Mucosa of rectum (tissue), 2 donors: ENCODE results near the gene PCNX1.

ENCODE experiments used
- H3K27ac ChIP-seq, 2 donors: one replicate each; pipeline ENCODE4 v1.7.0; 2013; ENCODE audit warnings: inconsistent platforms in 2 of 2, low read depth in 2 of 2, low read length in 2 of 2
- H3K27me3 ChIP-seq, 2 donors: one replicate each; pipeline ENCODE4 v1.7.0; 2013; ENCODE audit warnings: low read length in 2 of 2; ENCODE audit not compliant: control insufficient read depth in 2 of 2, insufficient read depth in 2 of 2
- H3K36me3 ChIP-seq, 2 donors: one replicate each; pipeline ENCODE4 v1.7.0; 2013; ENCODE audit warnings: low read length in 2 of 2; ENCODE audit not compliant: control insufficient read depth in 2 of 2, insufficient read depth in 2 of 2
- H3K4me1 ChIP-seq, 2 donors: one replicate each; pipeline ENCODE4 v1.7.0; 2013; ENCODE audit warnings: low read length in 2 of 2, mild to moderate bottlenecking in 1 of 2; ENCODE audit not compliant: control insufficient read depth in 2 of 2, insufficient read depth in 2 of 2
- H3K4me3 ChIP-seq, 2 donors: one replicate each; pipeline ENCODE4 v1.7.0; 2013; ENCODE audit warnings: low read length in 2 of 2
- H3K9ac ChIP-seq, 2 donors: one replicate each; pipeline ENCODE4 v1.7.0; 2013; ENCODE audit warnings: low read length in 2 of 2, low read depth in 1 of 2, mild to moderate bottlenecking in 1 of 2
- H3K9me3 ChIP-seq, 2 donors: one replicate each; pipeline ENCODE4 v1.7.0; 2013; ENCODE audit warnings: low read length in 2 of 2; ENCODE audit not compliant: control insufficient read depth in 2 of 2
- donor health status: healthy.
- donor health status: Normal muscosa, but diverticular disease.

PCNX1 gene

DNA sequence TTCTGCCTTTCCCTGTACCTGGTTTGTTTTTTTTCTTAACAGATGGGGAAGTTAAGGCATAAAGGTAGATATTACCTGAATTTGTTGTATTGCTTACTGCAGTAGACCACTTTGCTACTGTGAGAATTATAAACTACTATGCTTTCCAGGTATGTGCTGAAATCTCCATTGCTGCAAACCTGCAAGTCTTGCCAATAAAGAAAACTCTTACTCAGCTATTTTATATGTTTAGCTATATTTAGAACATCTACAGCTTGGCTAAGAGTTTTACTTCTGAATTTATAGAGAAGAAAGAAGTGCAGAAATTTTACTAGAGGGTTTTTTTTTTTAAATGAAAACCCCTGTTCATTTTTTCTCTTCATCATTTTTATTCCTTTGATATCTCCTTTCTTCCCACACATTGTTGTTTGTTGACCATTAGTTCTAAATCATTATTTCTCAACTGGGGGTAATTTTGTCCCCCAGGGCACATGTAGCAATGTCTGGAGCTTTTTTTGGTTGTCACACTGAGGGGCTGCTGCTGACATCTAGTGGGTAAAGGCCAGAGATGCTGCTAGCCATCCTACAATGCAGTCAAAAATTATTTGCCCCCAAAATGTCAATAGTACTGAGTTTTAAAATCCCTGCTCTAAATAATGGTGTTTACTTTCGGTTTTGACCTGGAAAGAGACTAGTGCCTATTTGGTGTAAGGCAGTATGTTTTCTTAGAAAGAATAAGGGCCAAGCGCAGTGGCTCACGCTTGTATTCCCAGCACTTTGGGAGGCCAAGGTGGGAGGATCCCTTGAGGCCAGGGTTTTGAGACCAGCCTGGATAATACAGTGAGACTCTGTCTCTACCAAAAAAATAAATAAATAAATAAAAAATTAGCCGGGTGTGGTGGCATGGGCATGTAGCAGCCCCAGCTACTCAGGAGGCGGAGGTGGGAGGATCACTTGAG is 48.6 kb downstream of the PCNX1 start:
- no peaks in the 10 kb centered on the region for H3K36me3 ChIP-seq

DNA sequence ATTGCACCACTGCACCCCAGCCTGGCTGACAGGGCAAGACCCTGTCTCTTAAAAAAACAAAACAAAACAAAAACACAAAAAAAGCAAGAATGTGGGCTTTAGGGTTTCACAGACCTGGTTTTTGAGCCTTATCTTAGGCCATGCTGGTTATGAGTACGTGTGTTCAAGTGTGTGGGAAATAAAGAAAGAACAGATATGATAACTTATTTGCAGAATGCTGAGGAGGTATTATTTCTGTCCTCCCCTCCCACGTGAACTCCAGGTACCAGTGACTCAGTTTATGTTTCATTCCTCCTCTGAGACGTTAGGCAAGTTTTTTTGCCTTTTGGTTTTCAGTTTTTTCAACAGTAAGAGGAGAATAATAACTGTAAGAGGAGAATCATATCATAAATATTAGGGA is 49.3 kb downstream of the PCNX1 start:
- no peaks in the 10 kb centered on the region for H3K4me1 ChIP-seq

More for the DNA sequence above, 48.6 kb downstream of the PCNX1 start:
- no peaks in the 10 kb centered on the region for H3K27me3 ChIP-seq
- no peaks in the 10 kb centered on the region for H3K4me1 ChIP-seq
- H3K9ac ChIP-seq, result no peak overlapping the region
- no peak overlapping the region for H3K4me3 ChIP-seq
- H3K27ac ChIP-seq, result no peak overlapping the region
- H3K9me3 ChIP-seq, result no peaks in the 10 kb centered on the region

DNA sequence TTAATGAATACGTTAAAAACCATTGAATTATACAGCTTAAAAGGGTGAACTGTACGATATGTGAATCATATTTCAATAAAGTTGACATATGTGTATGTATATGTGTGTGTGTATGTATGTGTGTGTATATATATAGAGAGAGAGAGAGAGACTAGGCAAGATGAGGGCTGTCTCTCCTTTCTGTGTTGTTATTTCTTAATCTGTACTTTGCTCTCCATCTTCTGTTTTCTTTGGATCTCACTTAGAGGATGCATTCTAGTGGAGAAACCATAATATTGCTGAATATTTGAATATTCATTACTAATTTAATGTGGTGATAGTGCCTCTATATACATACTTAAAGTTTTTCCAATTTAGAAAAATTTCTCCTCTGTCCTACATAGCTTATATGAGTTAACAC is 50.5 kb downstream of the PCNX1 start:
- Histone ChIP-seq H3K9me3 (no peaks in the 10 kb centered on the region), H3K27ac (no peak overlapping the region), H3K9ac (no peak overlapping the region), H3K4me3 (no peak overlapping the region), H3K36me3 (peaks cover 0 to 2% of the 10 kb centered on the region in 2 donors), H3K4me1 (no peaks in the 10 kb centered on the region), H3K27me3 (no peaks in the 10 kb centered on the region)

More for the DNA sequence above, 49.3 kb downstream of the PCNX1 start:
- Histone ChIP-seq H3K27ac (no peak overlapping the region), H3K4me3 (no peak overlapping the region), H3K9ac (no peak overlapping the region), H3K36me3 (no peaks in the 10 kb centered on the region), H3K27me3 (no peaks in the 10 kb centered on the region), H3K9me3 (no peaks in the 10 kb centered on the region)

DNA sequence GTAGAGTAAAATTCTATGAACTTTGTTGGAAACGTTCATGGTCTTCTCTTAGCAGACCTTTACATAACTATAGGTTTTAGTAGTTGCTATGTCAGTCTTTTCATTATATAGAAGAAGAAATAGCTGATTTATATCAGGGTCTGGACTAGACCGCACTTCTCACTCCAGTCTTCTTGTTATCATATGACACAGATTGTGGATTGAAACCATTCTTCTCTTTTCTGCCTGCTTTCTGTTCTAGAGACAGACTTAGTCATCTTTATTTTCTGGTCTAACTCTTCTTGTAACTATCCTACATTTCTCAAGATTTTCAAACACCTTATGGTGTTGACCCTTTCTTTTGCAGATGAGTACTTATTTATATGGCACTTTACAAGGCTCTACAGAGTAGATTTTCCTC is 55.7 kb downstream of the PCNX1 start:
- no peak overlapping the region for H3K9ac ChIP-seq
- no peak overlapping the region for H3K27ac ChIP-seq
- H3K9me3 ChIP-seq, result no peaks in the 10 kb centered on the region
- peaks cover 0 to 4% of the 10 kb centered on the region in 2 donors for H3K36me3 ChIP-seq
- H3K27me3 ChIP-seq, result no peaks in the 10 kb centered on the region
- H3K4me1 ChIP-seq, result no peaks in the 10 kb centered on the region
- no peak overlapping the region for H3K4me3 ChIP-seq

DNA sequence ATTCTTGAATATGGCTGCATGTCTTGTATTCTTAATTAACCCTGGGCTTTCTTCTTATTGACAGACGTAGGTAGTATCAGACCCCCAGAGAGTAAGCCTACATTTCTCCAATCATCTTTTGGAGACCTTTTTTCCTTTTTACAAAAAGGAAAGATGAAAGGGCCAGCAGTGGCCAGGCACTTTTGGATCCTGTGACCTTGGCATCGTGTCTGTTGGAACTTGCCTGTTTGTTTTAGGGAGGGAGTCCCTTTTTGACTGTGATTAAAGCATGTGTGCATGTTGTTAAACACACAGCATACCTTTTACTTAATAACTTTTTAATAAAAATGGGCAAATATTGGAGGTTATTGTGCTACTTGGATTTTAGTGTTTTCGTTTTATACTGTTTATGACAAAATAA is 57.2 kb downstream of the PCNX1 start:
- no peaks in the 10 kb centered on the region for H3K4me1 ChIP-seq
- peaks cover 4% of the 10 kb centered on the region in 2 donors for H3K36me3 ChIP-seq
- no peaks in the 10 kb centered on the region for H3K27me3 ChIP-seq
- H3K4me3 ChIP-seq, result no peak overlapping the region
- H3K9ac ChIP-seq, result no peak overlapping the region
- H3K9me3 ChIP-seq, result no peaks in the 10 kb centered on the region
- H3K27ac ChIP-seq, result no peak overlapping the region

DNA sequence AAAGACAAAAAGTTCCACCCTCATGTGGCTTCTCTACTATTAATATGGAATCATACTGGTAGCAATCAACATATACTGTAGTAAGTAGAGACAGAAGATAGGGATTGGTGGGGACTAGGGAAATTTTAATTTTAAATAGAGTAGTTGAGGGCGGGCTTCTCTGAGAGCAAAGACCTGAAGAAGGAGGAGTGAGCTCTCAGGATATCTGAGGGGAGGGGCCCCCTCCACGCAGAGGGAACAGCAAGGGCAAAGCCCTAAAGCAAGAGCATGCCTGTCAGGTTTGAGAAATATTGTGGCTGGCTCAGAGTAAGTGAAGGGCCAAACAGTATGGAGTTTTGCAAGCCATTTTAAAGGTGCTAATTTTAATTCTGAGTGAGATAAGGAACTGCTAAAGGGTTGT is 64.3 kb downstream of the PCNX1 start:
- no peak overlapping the region for H3K27ac ChIP-seq
- H3K27me3 ChIP-seq, result no peaks in the 10 kb centered on the region
- H3K9me3 ChIP-seq, result no peaks in the 10 kb centered on the region
- H3K4me3 ChIP-seq, result no peak overlapping the region
- H3K9ac ChIP-seq, result no peak overlapping the region
- peaks cover 0 to 9% of the 10 kb centered on the region in 2 donors for H3K36me3 ChIP-seq
- H3K4me1 ChIP-seq, result no peaks in the 10 kb centered on the region

DNA sequence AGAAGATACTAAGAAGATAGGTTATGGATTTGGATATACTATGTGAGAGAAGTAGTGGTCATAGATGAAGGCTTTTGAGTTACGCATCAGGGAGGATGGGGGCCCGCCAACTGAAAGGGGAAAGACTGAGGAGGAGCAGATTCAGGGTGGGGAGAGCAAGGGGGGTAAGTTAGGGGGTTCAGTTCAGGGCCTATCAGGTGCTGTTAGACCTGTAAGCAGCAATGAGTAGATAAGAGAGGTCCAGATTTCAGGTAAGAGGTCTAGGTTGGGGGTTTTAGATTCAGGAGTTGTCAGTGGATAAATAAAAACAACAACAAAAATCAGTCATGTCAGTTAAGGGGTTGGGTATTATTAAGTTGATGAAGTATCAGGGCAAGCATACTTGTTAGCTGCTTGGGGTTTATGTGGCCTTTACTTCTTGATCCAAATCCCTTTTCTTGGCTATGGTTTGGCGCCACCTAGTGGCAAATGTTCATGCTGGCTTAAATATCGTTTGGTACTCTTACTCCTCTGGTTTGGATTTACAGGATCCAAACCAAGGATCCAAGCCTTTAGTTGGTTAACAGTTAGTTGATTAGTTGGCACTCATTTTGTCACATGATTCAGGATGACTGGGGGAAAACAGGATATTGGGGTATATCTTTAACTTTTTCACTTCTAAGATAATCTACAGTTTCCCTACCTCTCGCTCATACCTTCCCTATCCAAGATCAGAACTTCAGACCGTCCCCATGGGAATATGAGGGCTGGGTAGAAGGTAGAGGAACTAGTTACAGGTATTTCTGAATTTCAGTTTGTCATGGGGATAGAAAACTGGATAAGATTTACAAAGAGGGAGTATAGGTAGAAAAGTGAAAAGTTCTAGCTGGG is 65.1 kb downstream of the PCNX1 start:
- Histone ChIP-seq H3K9ac (no peak overlapping the region), H3K27ac (no peak overlapping the region)

DNA sequence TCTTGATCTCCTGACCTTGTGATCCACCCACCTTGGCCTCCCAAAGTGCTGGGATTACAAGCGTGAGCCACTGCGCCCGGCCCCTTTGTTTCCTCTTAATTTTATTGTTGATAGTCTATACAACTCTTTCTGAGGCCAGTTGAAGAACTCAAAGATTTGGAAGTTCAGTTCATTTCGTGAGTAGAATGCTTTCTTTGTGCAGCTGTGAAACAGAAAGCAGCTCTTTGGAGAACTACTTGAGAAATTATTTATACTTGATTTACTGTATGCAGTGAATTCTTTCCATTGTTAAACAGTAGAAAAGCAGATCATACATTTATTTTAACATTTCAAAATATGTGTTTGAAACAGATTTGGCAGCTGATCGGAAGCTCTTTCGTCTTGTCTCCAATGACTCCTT is 69.3 kb downstream of the PCNX1 start:
- Histone ChIP-seq H3K36me3 (peaks cover 17% of the 10 kb centered on the region in 2 donors), H3K27me3 (no peaks in the 10 kb centered on the region), H3K4me1 (no peaks in the 10 kb centered on the region), H3K4me3 (no peak overlapping the region), H3K9me3 (no peaks in the 10 kb centered on the region), H3K9ac (no peak overlapping the region), H3K27ac (no peak overlapping the region)

More for the DNA sequence above, 65.1 kb downstream of the PCNX1 start:
- H3K4me1 ChIP-seq, result no peaks in the 10 kb centered on the region
- H3K9me3 ChIP-seq, result no peaks in the 10 kb centered on the region
- no peaks in the 10 kb centered on the region for H3K27me3 ChIP-seq
- no peak overlapping the region for H3K4me3 ChIP-seq
- H3K36me3 ChIP-seq, result peaks cover 5 to 15% of the 10 kb centered on the region in 2 donors

DNA sequence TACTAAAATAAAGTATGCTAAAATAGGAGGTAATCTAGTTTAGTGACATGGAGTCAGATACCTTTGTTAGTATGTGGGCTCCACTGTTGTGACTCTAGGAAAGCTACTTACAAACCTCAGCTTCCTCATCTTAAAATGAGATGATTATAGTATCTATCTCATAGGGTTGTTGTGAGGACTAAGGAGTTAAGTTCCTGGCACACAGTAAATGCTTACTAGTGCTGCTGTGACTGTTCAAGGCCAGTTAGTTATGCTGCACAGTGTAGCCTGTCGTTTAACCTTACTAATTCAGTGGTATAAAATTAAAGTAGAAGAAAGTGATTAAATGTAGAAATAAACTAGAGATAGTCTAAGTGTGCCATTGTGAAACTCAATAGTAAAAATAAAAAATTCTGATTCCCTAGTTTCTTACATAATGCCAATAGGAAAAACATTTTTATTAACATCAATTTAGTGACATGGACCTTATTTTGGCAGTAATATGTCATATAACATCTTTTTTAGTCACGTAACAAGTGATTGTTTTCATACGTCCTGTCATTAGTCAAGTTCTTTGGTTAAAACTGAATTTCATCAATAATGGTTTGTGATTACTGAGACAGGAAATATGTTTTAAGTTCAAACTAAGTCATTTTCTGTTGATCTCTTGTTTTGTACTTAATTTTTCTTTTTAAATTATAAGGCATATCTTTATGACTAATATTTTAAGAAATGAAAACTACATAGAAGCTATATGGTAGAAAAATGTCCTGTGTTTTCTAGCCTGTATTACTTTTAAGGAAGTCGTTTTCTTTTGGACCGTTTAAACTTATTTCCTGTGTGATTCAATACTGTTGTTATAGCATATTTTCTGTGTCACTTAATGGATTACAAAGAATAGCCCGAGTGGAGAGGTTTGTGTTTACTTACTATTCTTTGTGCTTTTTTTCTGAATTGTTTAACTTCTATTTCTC is 74.0 kb downstream of the PCNX1 start:
- Histone ChIP-seq H3K9ac (no peak overlapping the region), H3K27me3 (no peaks in the 10 kb centered on the region), H3K4me3 (no peak overlapping the region), H3K36me3 (peaks cover 17% of the 10 kb centered on the region in 2 donors), H3K9me3 (no peaks in the 10 kb centered on the region), H3K4me1 (no peaks in the 10 kb centered on the region), H3K27ac (no peak overlapping the region)
